Epithelial cell of prostate (primary cell): ENCODE data around the gene GTF3C2.
"Not testable (repeated sequence)": the region's sequence is repeated elsewhere in the genome, so short reads cannot be mapped to it uniquely, and the experiment has no call there.

Experiments used
- DNase-seq: peaks from one replicate; pipeline ENCODE4 v3.0.0-alpha.2; 2011; ENCODE audit warnings: low read depth, low spot score
- H3K27ac ChIP-seq: fragments of 450-650 bp; 2 replicates; pipeline ENCODE4 v1.5.1; 2017; ENCODE audit warnings: mild to moderate bottlenecking

Gene GTF3C2

GRCh38 chr2:27373567-27373966 is 17.0 kb upstream of the GTF3C2 start:
- no peak for DNase-seq
- peak overlapping the region; percentile 71 for H3K27ac ChIP-seq

GRCh38 chr2:27372937-27373336 is 16.4 kb upstream of the GTF3C2 start:
- no peak for DNase-seq
- peak overlapping the region; percentile 71 for H3K27ac ChIP-seq

GRCh38 chr2:27370816-27371620 is 14.5 kb upstream of the GTF3C2 start:
- H3K27ac ChIP-seq, result peak overlapping the region; percentile 71
- DNase-seq, result no peak

GRCh38 chr2:27370026-27370815 is 13.7 kb upstream of the GTF3C2 start, which contains the start of the genes EIF2B4 and SNX17:
Gene EIF2B4 (minus strand): TSS chr2:27370338. CDS start chr2:27370314, 24 bp downstream.
Gene SNX17 (plus strand): TSS chr2:27370616. CDS start chr2:27370744, 128 bp downstream.
- H3K27ac ChIP-seq, result peak within 1 kb of the TSS; percentile 71
- DNase-seq, result peak; percentile 94

- H3K27ac ChIP-seq, result peak overlapping the region; percentile 71
- DNase-seq, result no peak
Measured at GRCh38 chr2:27369471-27370025, 13.0 kb upstream of the GTF3C2 start.

- DNase-seq, result no peak
- H3K27ac ChIP-seq, result no peak overlapping the region
Measured at GRCh38 chr2:27363933-27364332, 7.4 kb upstream of the GTF3C2 start.

GRCh38 chr2:27362678-27363420 is 6.3 kb upstream of the GTF3C2 start:
- no peak overlapping the region for H3K27ac ChIP-seq
- DNase-seq, result no peak

- H3K27ac ChIP-seq, result peak overlapping the region; percentile 93
- no peak for DNase-seq
Measured at GRCh38 chr2:27356056-27356381, 545 bp downstream of the GTF3C2 start.

GRCh38 chr2:27354597-27354927 is 2.0 kb downstream of the GTF3C2 start:
- no peak for DNase-seq

GRCh38 chr2:27353762-27354596 is 2.6 kb downstream of the GTF3C2 start:
- peak overlapping the region; percentile 21 for H3K27ac ChIP-seq

More at GRCh38 chr2:27354597-27354927, 2.0 kb downstream of the GTF3C2 start:
- peak overlapping the region; percentile 21 for H3K27ac ChIP-seq

GRCh38 chr2:27353386-27353761 is 3.2 kb downstream of the GTF3C2 start:
- not testable (repeated sequence) for DNase-seq
- H3K27ac ChIP-seq, result peak overlapping the region; percentile 21

More at GRCh38 chr2:27353762-27354596, 2.6 kb downstream of the GTF3C2 start:
- DNase-seq, result no peak

GRCh38 chr2:27351802-27352598 is 4.6 kb downstream of the GTF3C2 start:
- DNase-seq, result no peak
- H3K27ac ChIP-seq, result no peak overlapping the region

GRCh38 chr2:27350106-27350693 is 6.4 kb downstream of the GTF3C2 start:
- DNase-seq, result no peak
- H3K27ac ChIP-seq, result no peak overlapping the region

GRCh38 chr2:27347641-27348040 is 8.9 kb downstream of the GTF3C2 start:
- H3K27ac ChIP-seq, result no peak overlapping the region
- no peak for DNase-seq

GRCh38 chr2:27336173-27336572 is 20.4 kb downstream of the GTF3C2 start:
- no peak overlapping the region for H3K27ac ChIP-seq

GRCh38 chr2:27335311-27335710 is 21.3 kb downstream of the GTF3C2 start:
- no peak overlapping the region for H3K27ac ChIP-seq
- DNase-seq, result no peak

More at GRCh38 chr2:27336173-27336572, 20.4 kb downstream of the GTF3C2 start:
- no peak for DNase-seq

- no peak overlapping the region for H3K27ac ChIP-seq
- no peak for DNase-seq
Measured at GRCh38 chr2:27324720-27325119, 31.8 kb downstream of the GTF3C2 start.

- peak overlapping the region; percentile 70 for H3K27ac ChIP-seq
- DNase-seq, result no peak
Measured at GRCh38 chr2:27323596-27324285, 32.8 kb downstream of the GTF3C2 start.
